Measurements from ENCODE around the gene ST3GAL3.
"Not testable (repeated sequence)": the region's sequence is repeated elsewhere in the genome, so short reads cannot be mapped to it uniquely, and the experiment has no call there.

Gene ST3GAL3

GRCh38 chr1:43763497-43763973 lies 56.2 kb downstream of the ST3GAL3 start:
- no peak for DNase-seq

- DNase-seq, result no peak
Measured at GRCh38 chr1:43764581-43764980, 57.2 kb downstream of the ST3GAL3 start.

GRCh38 chr1:43766086-43766784 lies 58.9 kb downstream of the ST3GAL3 start:
- DNase-seq, result no peak

GRCh38 chr1:43766818-43767525 lies 59.6 kb downstream of the ST3GAL3 start:
- no peak for DNase-seq

GRCh38 chr1:43768168-43768567 lies 60.8 kb downstream of the ST3GAL3 start:
- DNase-seq, result no peak

- no peak for DNase-seq
Measured at GRCh38 chr1:43769350-43769908, 62.1 kb downstream of the ST3GAL3 start.

GRCh38 chr1:43770111-43770510 lies 62.8 kb downstream of the ST3GAL3 start:
- DNase-seq, result no peak

GRCh38 chr1:43772978-43773377 lies 65.6 kb downstream of the ST3GAL3 start:
- DNase-seq, result no peak

GRCh38 chr1:43773821-43774220 lies 66.5 kb downstream of the ST3GAL3 start:
- no peak for DNase-seq

GRCh38 chr1:43774359-43774758 lies 67.0 kb downstream of the ST3GAL3 start:
- no peak for DNase-seq

GRCh38 chr1:43776043-43776761 lies 68.9 kb downstream of the ST3GAL3 start:
- no peak for DNase-seq

- DNase-seq, result not testable (repeated sequence)
Measured at GRCh38 chr1:43777916-43778315, 70.6 kb downstream of the ST3GAL3 start.

GRCh38 chr1:43779266-43779665 lies 71.9 kb downstream of the ST3GAL3 start:
- DNase-seq, result no peak

GRCh38 chr1:43779805-43780403 lies 72.6 kb downstream of the ST3GAL3 start:
- no peak for DNase-seq

- no peak for DNase-seq
Measured at GRCh38 chr1:43781574-43781973, 74.2 kb downstream of the ST3GAL3 start.

GRCh38 chr1:43783096-43783670 lies 75.8 kb downstream of the ST3GAL3 start:
- DNase-seq, result no peak

- no peak for DNase-seq
Measured at GRCh38 chr1:43783671-43784205, 76.4 kb downstream of the ST3GAL3 start.

- no peak for DNase-seq
Measured at GRCh38 chr1:43786201-43786958, 79.0 kb downstream of the ST3GAL3 start.

GRCh38 chr1:43786960-43787359 lies 79.6 kb downstream of the ST3GAL3 start:
- DNase-seq, result no peak

GRCh38 chr1:43789604-43790550 lies 82.5 kb downstream of the ST3GAL3 start:
- DNase-seq, result no peak

Data from NK-92 treated with Interleukin-12 subunit alpha and Interleukin-12 subunit beta, amount 100 ng/mL, for 24 hours (cell line).